DOHH2 (cell line): ENCODE results near the gene ZNF668.

Source experiments
- CTCF ChIP-seq: fragments of 200-600 bp; sonication (generic); IDR thresholded peaks from one replicate; pipeline ENCODE4 v1.5.1; 2014; ENCODE audit warnings: antibody characterized with exemption, mild to moderate bottlenecking, low read depth, low read length; ENCODE audit not compliant: poor library complexity, severe bottlenecking
- EZH2phosphoT487 ChIP-seq: fragments of 200-600 bp; sonication (generic); IDR thresholded peaks from 2 replicates; pipeline ENCODE4 v1.6.1; 2017; ENCODE audit warnings: borderline replicate concordance, mild to moderate bottlenecking, antibody characterized with exemption, low read length, moderate library complexity, mixed read lengths

DNA sequence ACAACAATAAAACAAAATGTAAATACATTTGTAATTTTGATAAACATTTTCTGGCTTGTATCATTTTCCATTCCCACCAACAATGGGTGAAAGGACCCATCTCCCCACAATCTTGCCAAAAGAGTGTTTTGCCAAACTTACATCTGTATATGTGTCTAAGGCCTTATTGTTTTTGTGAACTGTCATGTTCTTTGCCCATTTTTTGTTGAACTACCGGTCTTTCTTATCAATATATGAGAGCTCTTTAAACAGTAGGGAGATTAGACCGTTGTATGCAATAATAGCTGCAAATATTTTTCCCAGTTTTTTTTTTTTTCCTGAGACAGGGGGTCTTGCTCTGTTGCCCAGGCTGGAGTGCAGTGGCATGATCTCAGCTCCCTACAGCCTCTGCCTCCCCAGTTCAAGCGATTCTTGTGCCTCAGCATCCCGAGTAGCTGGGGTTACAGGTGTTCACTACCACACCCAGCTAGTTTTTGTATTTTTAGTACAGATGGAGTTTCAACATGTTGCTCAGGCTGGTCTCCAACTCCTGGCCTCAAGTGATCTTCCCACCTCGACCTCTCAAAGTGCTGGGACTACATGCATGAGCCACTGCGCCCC, 50.3 kb downstream of the ZNF668 start:
- TF ChIP-seq CTCF (no peak), EZH2phosphoT487 (no peak)
